SKM-1 (cell line): ENCODE results near the gene TLCD5.

ENCODE experiments used
- DNase-seq: peaks from one replicate; lab custom pipeline; 2025; ENCODE audit not compliant: unreplicated experiment; lab: John Stamatoyannopoulos, UW

TLCD5 gene

GRCh38 chr11:120324932-120325810 lies at the start of gene TLCD5:
TSS of gene TLCD5 (plus strand) at chr11:120325299. CDS start at chr11:120327442, 2,143 bp downstream.
- no peak for DNase-seq

DNA sequence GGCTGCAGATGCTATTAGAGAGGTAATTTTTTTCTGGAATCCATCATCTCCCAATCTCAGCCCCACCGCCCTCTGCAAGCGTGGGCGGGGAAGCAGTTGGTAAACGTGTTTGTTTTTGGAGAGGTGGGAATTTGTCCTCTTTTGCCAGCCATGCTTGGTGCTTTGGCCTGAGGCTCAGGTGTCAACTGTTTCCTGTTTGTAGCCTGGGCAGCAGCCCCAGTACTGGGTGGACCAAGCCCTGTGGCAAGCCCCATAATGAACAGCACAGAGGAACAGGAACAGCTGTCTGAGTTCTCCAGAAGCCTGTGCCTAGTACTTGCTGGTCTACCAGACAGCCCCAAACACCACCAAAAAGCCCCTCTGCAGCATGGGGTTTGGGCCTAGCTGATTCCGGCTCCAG lies 45.6 kb upstream of the TLCD5 start:
- no peak for DNase-seq

DNA sequence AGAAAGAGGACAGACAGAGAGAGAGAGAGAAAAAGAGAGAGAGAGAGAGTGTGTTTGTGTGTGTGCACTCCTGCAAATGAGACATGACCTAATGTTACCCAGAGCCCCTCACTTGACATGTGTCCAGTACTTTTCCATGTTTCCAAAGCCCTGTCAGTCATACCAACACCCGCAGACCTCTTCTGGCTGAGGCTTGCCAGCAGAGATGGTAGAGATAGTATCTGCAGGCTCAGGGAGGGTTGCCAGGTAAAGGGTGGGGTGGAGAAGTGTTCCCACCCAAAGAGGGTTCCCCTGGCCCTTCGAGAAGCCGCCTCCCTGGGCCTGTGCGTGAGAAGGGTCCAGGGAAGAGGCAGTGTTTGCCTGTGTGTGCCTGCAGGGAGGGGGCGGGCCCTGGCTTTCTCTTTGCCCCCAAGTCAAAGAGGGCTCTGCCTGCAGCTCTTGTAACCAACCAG lies 44.5 kb upstream of the TLCD5 start:
- no peak for DNase-seq

GRCh38 chr11:120281143-120281795 lies 43.8 kb upstream of the TLCD5 start:
- DNase-seq, result no peak

GRCh38 chr11:120283124-120283523 lies 42.0 kb upstream of the TLCD5 start:
- no peak for DNase-seq

- no peak for DNase-seq
Observed at GRCh38 chr11:120284272-120284671, 40.8 kb upstream of the TLCD5 start.

DNA sequence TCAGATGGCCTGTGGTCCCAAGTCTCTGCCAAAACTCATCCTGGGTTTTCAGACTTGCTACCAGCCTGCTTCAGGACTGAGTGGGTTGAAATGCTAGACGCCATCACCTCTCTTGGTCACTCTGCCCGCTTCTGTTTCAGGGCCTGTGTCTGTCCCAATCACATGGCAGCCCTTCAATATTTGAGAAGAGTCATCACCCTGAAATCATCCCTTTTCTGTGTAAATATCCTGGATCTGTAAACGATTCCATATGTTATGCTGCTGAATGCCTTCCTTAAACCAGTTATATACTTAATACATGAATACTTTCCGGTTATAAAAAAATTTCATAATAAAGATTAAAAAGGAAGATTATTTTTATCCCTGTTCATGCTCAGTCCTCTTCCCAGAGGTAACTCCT lies 39.8 kb upstream of the TLCD5 start:
- no peak for DNase-seq

DNA sequence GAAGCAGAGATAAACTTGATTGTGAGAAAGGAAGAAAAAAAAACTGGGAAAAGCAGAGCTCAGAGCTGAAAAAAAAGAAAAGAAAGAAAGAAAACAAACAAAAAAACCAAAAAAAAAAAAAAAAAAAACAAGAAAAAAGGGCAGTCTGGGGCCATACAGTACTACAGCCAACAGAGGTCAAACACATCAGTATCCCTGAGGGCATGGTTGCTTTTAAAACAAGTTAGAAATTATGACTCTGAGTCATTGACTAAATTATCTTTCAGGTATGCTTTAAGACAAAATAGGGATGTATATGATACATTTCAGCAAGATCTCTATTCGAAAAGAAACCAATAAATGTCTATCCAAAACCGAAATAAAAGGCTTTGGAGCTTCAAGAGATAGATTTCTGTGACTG lies 37.1 kb upstream of the TLCD5 start:
- no peak for DNase-seq

DNA sequence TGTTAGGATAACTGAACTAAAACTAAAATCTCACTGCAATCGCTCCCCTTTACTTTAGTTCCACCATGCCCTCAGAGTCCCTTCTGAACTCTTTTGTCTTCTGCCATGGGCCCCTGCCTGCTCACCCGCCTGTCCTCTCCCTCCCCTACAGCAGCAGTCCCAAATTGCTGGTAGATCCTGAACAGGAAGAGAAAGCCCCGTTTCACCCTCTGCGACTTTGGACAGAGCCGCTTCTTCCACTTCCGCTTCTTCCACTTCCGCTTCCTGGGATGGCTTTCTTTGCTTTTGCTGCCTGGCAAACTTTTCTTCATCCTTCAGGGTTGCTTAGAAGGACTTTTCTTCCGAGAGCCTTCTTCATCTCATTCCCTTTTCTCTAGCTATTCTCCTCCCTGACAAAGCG lies 35.7 kb upstream of the TLCD5 start:
- DNase-seq, result no peak

DNA sequence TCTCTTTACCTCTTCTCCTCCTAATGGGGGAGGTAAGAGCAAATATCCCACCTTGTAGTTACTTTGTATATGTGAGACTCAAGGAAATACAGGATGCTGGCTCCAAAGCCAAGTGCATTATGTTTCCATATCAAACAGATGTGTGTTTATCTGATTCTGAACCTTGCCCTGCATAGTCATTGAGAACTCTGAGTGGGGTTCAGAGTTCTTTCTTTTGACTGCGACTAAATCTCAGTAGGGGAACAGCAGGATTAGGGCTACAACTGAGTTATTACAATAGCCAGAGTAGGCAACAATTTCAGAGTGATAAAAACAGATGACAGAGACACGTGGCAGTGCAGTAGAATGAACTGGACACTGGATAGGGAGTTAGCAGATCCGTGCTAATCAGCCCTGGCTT lies 34.1 kb upstream of the TLCD5 start:
- no peak for DNase-seq

- DNase-seq, result no peak
Observed at GRCh38 chr11:120293038-120293800, 31.9 kb upstream of the TLCD5 start.

DNA sequence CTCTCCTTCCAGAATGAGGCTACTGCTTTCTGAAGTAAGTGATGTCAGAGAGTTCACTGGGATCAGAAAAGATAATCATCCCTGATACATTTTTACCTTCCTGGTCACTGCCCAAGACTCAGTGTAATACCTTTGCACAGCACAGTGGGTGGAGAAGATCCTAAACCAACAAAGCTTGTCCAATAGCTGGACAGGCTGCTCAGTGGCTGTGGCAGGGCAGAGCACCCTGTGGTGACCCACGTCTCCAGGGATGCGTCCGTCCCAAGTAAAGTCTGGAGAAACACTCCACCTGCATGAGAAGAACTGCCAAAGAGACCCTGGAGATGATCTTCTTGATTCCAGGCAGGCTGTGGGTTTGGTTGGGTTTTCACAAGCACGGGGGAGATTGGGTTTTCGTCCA lies 31.0 kb upstream of the TLCD5 start:
- DNase-seq, result no peak

DNA sequence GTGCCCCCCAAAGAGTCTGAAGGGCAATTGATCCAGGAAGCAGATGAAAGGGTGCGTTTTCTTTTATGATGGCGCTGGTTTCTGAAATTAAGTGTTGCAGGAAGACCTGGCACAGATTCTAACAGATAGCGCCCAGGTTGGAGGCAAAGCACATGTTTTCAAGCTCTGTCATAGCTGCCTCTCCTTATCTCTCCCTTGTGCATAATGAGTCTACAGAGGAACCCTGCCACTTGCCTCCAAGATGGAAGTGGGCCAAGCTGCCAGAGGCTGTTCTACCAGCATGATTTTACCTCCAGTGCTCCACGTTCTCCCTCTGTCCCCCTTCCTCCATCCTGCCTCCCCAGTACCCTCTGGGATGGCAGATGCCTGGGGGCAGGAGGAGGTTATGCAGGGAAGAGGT lies 30.0 kb upstream of the TLCD5 start:
- DNase-seq, result no peak

DNA sequence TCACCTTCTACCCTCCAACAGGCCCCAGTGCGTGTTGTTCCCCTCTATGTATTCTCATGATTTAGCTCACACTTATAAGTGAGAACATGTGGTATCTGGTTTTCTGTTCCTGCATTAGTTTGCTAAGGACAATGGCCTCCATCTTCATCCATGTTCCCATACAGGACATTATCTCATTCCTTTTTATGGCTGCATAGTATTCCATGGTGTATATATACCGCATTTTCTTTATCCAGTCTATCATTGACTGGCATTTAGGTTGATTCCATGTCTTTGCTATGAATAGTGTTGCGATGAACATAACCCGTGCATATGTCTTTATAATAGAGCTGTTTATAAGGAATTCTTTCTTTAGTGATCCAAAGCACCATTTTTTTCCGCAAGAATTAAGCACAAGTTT lies 28.5 kb upstream of the TLCD5 start:
- DNase-seq, result no peak

DNA sequence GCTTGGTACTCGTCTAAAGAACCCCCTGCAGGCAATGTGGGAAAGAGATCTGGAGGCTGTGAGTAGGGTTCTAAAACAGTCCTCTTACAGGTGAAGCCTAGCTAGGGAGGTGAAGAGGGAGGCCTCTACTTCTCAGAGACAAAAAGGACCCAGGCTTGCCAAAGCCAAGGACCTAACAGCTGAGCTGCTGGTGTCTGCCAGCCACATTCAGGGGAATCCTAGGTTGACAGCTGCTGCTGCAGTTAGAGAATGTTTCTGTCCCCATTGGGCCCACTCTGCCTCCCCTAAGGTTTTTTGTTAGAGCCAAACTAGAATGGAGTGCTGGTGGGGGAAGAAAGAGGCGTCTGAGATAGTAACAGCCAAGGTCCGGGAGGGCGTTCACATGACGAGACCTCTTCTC lies 26.6 kb upstream of the TLCD5 start:
- DNase-seq, result no peak

GRCh38 chr11:120302001-120302805 lies 22.9 kb upstream of the TLCD5 start:
- DNase-seq, result no peak

DNA sequence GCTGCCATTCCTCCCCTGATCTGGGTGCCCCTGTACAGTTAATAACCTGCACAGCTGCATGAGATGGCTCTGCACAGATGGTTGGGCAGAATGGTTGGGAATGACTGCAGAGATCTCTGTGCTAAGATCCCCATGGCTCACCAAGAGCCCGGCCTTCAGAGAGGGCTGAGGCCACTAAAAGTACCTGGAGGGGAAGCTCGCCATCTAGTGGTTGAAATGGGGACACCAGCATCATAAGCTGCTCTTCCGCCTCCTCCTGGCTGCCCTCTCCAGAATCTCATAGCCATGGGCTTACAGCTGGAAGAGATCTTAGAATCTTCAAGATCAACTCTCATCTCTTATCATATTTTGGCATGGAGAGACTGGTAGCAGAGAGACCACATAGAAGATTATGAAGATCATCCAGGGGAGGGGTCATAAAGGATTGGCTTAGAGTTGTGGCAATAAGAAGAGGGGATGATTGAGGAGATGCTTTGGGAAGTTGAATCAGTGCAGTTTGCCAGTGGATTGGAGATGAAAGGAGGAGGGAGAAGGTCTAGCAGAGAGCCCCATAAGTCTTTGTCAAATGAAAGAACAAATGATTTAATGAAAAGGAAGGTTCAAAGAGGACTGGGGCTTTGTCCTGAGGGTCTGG lies 22.0 kb upstream of the TLCD5 start:
- DNase-seq, result peak; percentile 33

GRCh38 chr11:120304526-120304925 lies 20.6 kb upstream of the TLCD5 start:
- no peak for DNase-seq

- DNase-seq, result no peak
Observed at GRCh38 chr11:120305286-120305685, 19.8 kb upstream of the TLCD5 start.

GRCh38 chr11:120306519-120307242 lies 18.4 kb upstream of the TLCD5 start:
- DNase-seq, result no peak
